SIG-M5 treated with dmso at 0.1 percent for 504 hours (cell line): ENCODE data around the gene GSTA1.
"Not testable (repeated sequence)": the region's sequence is repeated elsewhere in the genome, so short reads cannot be mapped to it uniquely, and the experiment has no call there.

ENCODE experiments used
- DNase-seq: peaks from one replicate; lab custom pipeline; 2025; ENCODE audit not compliant: unreplicated experiment; lab: John Stamatoyannopoulos, UW

GSTA1 gene

DNA sequence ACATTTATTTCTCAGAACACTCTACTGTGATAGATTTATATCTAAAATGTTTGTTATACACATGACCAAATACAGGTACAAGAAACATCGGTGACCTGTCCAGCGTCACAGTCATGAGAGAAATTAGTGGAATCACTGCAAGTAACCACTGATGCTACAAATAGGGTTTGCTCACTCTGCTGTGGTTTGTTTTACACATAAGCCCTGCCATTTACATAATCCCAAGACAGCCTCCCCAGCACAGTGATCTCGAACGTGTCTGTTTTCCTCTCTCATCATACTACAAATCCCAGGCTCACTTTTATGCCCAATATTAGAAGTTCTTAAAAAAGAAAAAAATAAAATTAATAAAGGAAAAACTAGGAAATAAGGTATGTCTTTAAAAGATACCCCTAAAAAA lies 6.2 kb upstream of the GSTA1 start:
- DNase-seq = not testable (repeated sequence)

DNA sequence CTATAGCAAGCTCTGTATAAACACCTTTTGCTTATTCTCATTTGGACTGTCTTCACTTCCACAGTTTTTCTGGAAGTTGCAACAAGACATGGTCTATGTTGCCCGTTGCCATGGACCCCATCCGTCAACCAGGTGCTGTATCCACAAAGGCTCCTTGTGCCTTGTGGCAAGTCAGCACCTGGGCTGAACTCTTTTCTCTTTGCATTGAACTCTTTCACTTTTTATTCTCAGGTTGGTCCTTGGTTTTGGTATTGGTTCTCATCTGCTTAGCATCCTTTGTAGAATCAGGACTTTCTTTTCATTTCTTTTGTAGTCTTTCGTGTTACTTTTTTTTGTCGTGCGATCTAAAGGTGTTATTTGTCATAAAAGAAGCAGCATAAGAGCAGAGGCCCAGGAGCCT lies 5.0 kb upstream of the GSTA1 start:
- DNase-seq = no peak

DNA sequence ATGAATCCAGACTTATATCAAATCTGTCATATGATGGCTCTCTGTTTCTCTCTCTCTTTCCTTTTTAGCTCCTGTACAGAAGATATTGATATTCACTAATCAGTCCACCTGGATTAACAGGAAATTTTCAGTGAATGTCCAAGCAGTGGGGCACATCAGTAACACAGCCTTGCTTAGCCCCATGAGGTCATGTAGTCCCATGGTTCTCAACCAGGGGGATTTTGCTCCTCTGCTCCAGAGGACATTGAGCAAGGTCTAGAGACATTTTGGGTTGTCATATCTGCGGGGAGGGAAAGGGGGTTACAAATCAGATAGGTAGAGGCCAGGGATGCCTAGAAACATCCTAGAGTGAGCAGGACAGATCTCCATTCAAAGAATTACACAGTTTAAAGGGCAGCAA lies 810 bp downstream of the GSTA1 start:
- no peak for DNase-seq

DNA sequence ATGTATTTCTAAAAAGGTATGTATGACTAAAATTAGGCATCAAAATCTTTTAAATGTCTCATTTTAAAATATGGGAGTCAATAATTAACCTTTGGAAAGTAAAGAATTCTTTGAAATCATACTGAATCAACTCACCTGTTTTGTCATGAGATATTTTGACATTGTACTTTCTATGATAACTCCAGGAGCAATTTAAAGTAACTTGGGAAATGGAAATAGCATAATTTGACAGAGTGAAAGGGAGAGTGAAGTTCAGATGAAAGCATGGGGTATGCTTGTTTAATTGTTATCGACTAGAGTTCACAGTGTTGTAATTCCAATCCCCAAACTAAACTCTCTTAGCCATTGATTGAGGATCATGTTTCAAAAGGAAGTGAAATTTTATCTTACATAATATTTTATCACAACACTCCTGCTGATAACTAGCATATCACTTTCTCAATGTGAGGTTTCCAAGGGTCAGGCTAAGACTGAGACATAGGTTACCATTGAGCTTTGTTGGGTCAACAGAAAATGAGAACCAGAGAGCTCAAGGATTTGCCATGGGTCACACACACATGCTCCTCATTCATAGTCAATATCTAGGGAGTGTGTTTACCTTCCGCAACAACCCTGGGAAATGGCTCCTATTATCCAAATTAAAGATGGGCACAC lies 2.3 kb downstream of the GSTA1 start:
- DNase-seq = no peak

DNA sequence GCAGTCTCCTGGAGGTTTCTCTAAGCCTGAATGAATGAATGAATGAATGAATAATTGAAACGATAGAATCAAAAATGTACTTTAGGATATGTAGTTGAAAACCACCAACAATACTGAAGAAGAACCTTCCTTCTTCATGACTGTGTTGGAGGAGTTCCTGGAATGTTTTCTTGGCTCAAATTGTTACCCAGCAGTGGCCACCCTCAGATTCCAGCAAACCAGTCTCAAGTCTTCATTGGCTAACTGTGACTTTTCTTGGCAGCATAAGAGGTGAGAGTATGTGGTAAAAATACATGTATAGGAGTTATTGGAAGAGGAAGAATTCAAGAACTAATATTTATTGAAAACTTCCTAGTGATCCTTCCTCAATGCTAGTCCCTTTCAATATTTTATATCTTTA lies 4.3 kb downstream of the GSTA1 start:
- DNase-seq = not testable (repeated sequence)

DNA sequence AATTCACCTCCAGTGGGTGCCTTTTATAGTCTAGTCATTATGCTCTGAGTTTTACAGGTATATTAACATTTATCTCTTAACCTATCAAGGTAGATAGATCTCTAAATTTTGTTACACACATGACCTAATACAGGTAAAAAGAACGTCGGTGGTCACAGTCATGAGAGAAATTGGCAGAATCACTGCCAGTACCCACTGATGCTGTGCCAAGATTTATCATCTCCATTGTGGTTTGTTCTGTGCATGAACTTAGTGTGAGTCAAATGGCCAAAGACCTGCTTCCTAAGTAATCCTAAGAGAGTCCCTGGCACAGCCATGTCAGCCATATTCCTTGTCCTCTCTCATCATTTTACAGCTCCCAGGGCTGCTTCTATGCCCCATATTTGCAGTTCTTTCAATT lies 9.2 kb downstream of the GSTA1 start:
- not testable (repeated sequence) for DNase-seq

DNA sequence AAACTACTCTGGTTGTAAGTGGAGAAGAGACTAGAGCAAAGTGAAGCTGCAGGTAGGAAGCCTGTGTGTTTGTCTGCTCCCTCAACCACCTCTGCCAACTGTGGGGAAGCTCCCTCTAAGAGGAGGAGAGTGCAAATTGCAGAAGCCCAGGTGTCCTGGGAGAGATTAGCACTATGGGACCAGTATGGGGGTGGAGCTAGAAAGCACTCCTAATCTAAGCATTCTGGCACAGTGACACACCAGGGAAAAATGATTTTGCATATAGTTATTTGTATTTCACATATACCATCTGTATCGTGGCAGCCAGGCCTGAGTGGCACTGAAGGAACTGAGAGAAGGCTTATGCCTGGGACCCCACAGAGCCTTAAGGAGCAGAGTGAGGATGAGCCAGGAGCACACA lies 12.8 kb downstream of the GSTA1 start:
- no peak for DNase-seq

DNA sequence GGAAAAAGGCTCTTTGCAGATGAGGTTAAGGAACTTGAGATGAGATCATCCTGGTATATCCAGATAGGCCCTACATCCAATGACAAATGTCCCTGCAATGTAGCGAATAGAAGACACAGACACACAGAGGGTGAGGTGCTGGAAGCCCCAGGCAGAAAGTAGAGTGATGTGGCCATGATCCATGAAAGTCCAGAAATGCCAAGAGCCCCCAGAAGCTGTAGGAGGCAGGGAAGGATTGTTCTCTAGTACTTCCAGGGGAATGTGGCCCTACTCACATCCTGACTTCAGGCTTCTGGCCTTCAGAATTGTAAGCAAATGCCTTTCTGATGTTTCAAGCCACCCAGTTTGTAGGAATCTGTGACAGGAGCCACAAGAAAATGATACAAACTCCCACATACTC lies 14.0 kb downstream of the GSTA1 start:
- not testable (repeated sequence) for DNase-seq

DNA sequence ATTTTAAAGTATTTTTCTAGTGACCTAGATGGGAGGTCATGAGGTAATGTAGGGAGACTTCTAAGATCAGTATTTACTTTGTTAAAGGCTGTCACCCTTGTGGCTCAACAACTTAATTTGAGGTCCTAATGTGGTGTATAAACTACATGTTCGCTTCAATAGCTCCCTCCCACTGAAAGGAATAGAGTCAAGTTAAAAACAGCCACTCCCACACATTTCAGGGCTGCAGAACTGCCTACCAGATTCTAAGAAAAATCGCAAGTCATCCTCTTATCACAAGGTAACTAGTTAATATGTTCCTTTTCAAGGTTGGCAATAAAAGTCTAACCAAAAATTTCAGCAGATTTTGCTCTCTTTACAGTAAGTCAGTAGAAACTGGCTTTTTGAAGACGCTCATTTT lies 15.1 kb downstream of the GSTA1 start:
- no peak for DNase-seq

DNA sequence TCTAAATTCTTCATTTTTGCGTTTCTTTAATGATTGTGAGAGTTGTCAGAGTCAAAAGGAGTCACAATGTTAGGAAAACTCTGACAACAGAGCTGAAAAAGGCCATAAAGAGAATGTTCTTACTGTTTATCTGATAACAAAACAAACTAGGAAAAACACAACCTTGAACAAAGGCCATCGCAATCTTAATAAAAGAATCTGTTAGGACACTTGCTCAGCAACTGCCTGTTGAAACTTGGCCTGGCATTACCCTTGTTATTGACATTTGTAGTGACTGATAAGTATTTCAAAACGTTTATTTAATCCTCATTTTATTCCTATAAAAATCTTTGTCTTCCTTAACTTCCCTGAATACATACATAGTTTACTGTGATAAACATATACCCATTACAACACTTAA lies 15.7 kb downstream of the GSTA1 start:
- DNase-seq = no peak

DNA sequence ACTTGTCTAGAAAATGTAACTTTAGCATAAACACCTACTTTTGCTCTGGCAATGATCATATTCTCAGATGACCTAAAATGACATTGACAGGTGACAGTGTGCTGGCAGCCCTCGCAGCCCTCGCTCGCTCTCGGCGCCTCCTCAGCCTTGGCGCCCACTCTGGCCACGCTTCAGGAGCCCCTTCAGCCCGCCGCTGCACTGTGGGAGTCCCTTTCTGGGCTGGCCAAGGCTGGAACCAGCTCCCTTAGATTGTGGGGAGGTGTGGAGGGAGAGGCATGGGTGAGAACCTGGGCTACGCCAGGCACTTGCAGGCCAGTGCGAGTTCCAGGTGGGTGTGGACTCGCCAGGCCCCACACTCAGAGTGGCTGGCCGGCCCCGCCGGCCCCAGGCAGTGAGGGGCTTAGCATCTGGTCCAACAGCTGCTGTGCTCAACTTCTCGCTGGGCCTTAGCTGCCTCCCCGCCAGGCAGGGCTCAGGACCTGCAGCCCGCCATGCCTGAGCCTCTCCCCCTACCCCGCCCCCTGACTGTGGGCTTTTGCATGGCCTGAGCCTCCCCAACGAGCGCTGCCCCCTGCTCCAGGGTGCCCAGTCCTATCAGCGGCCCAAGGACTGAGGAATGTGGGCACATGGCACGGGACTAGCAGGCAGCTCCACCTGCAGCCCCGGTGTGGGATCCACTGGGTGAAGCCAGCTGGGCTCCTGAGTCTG lies 17.2 kb downstream of the GSTA1 start:
- no peak for DNase-seq

DNA sequence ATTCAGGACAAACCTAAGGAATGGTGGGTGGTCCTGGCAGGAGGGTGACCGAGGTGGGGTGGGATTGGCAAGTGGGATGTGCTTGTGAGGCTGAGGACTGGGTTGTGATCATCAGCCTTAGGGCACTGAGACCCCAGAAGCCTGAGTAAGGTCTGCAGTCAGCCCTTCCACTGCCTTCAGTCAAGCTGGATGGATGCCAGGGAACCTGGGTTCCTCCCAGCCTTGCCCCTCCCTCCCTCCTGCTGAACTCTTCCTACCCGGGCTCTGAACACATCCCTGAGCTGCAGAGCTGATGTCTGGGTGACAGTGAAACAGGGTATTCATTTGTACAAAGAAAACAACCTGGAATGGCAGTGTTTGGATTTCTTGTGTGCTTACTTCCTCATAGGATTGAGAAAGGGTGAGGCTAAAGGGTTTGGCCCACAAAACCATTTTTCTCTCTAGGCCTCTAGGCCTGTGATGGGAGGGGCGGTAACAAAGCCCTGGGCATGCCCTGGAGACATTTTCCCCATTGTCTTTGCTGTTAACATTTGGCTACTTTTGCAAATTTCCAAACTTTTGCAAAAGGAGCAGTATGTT lies 20.8 kb downstream of the GSTA1 start:
- DNase-seq = not testable (repeated sequence)

DNA sequence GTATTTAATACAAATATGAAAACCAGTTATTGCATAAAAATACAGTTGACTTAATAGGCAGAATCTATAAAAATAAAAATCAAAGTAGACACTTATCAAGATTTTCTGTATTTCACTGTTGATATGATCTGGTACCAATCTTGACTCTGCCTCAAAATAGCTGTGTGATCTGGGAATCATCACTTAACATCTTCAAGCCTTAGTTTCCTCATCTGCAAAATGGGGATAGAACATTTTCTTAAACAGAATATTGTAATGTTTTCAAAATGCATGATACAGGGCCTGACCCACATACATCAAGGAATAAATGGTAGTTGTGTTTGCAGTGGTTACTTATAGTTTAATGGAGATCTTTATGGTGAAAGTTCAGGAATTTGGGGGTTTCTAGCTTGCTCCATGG lies 21.4 kb downstream of the GSTA1 start:
- DNase-seq = not testable (repeated sequence)

DNA sequence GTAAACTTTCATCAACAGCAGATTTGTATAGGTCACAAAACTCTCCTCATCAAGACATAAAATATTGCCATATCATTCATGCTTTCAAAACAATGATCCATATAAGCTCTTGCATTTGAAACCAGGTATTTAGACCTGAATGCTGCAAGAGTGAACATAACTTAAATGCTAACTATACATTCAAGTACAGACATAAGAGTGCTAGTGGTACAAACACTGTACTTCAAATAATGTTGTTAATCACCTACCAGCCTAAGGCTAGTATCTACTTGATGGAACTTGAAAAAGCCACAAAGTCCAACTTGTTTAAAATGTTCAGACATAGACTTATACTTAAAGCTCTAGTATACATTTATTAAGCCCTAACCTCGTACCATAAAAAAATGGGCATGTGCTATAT lies 24.4 kb downstream of the GSTA1 start:
- no peak for DNase-seq

DNA sequence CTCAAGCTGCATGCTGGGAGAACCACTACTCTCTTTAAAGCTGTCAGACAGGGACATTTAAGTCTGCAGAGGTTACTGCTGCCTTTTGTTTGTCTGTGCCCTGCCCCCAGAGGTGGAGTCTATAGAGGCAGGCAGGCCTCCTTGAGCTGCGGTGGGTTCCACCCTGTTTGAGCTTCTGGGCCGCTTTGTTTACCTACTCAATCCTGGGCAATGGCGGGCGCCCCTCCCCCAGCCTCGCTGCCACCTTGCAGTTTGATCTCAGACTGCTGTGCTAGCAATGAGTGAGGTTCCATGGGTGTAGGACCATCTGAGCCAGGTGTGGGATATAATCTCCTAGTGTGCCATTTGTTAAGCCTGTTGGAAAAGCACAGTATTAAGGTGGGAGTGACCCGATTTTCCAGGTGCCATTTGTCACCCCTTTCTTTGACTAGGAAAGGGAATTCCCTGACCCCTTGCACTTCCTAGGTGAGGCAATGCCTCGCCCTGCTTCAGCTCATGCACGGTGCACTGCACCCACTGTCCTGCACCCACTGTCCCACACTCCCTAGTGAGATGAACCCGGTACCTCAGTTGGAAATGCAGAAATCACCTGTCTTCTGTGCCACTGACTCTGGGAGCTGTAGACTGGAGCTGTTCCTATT lies 26.8 kb downstream of the GSTA1 start:
- not testable (repeated sequence) for DNase-seq

DNA sequence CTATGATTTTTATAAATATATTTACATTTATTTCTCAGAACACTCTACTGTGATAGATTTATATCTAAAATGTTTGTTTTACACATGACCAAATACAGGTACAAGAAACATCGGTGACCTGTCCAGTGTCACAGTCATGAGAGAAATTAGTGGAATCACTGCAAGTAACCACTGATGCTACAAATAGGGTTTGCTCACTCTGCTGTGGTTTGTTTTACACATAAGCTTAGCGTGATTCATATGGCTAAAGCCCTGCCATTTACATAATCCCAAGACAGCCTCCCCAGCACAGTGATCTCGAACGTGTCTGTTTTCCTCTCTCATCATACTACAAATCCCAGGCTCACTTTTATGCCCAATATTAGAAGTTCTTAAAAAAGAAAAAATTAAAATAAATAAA lies 34.2 kb downstream of the GSTA1 start:
- DNase-seq = not testable (repeated sequence)

DNA sequence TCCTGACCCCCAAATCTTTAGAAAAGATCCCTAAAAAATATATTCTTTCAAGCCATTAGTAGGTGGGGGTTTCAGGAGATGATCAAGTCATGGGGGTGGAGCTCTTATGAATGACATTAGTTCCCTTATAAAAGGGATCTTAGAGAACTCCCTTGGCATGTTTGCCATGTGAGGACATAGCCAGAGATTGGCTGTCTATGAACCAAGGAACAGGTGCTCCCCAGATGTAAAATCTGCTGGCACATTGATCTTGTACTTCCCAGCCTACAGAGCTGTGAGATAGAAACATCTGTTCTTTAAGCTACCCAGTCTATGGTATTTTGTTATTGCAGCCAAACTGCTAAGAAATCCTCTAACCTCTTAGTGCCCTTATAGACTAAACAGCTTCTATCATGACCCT lies 36.0 kb downstream of the GSTA1 start:
- not testable (repeated sequence) for DNase-seq

DNA sequence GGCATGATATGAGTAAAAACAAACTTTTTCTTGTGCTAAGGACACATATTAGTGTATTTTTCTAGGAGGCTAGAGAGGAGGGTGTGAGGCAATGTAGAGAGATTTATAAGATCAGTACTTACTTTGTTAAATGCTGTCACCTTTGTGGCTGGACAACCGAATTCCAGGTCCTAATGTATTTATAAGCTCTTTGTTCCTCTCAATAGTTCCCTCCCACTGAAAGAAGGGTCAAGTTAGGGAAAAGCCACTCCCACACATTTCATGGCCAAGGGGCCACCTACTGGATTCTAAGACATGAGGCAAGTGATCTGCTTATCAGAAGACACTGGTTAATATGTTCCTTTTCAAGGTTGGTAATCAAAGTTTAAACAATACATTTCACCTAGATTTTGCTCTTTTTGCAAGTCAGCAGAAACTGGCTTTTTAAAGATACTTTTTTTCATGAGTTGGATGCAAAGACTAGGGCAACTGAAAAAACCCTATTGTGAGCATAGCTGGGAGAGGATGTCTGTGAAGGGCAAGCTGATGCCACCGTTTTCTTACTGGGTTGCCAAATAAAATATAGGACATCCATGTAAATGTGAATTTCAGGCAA lies 40.2 kb downstream of the GSTA1 start, which contains the start of gene GSTA2:
GSTA2 (minus strand) TSS at position 154 of the 595 bp plus-strand sequence. CDS start 5,528 bp downstream, outside the sequence.
- not testable (repeated sequence) for DNase-seq

DNA sequence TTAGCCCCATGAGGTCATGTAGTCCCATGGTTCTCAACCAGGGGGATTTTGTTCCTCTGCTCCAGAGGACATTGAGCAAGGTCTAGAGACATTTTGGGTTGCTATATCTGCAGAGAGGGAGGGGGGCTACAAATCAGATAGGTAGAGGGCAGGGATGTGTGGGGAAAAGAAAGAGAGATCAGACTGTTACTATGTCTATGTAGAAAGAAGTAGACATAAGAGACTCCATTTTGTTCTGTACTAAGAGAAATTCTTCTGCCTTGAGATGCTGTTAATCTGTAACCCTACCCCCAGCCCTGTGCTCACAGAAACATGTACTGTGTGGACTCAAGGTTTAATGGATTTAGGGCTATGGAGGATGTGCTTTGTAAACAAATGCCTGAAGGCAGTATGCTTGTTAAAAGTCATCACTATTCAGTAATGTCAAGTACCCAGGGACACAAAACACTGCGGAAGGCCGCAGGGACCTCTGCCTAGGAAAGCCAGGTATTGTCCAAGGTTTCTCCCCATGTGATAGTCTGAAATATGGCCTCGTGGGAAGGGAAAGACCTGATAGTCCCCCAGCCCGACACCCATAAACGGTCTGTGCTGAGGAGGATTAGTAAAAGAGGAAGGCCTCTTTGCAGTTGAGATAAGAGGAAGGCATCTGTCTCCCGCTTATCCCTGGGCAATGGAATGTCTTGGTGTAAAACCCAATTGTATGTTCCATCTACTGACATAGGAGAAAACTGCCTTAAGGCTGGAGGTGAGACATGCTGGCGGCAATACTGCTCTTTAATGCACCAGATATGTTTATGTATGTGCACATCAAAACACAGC lies 41.7 kb downstream of the GSTA1 start:
- not testable (repeated sequence) for DNase-seq

DNA sequence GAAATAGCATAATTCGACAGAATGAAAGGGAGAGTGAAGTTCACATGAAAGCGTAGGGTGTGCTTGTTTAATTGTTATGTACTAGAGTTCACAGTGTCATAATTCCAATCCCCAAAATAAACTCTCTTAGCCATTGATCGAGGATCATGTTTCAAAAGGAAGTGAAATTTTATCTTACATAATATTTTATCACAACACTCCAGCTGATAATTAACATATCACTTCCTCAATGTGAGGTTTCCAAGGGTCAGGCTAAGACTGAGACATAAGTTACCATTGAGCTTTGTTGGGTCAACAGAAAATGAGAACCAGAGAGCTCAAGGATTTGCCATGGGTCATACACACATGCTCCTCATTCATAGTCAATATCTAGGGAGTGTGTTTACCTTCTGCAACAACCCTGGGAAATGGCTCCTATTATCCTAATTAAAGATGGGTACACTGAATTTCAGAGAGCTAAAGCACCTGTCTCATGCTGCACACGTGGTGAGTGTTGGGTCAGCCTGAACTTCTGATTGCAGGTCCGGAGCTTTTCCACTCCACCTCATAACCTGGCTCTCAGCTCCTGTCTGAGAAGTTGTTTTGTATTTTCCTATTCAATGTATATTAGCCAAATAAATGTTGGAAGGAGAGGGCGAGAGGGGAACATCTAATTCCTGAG lies 43.4 kb downstream of the GSTA1 start:
- DNase-seq = no peak
